Loucy (cell line): Measurements from ENCODE around the gene MRTFB.

ENCODE experiments used
- EZH2phosphoT487 ChIP-seq: fragments of 200-600 bp; IDR thresholded peaks from 2 replicates; pipeline ENCODE4 v1.6.1; 2018; ENCODE audit warnings: antibody characterized with exemption, mild to moderate bottlenecking, moderate library complexity, borderline replicate concordance
- TF ChIP-seq, protein P1 (sequence below): fragments of 200-600 bp; sonication (generic); conservative IDR thresholded peaks from 2 replicates; pipeline ENCODE4 v1.5.1; 2014; ENCODE audit warnings: mild to moderate bottlenecking, antibody characterized with exemption, low read length

DNA sequence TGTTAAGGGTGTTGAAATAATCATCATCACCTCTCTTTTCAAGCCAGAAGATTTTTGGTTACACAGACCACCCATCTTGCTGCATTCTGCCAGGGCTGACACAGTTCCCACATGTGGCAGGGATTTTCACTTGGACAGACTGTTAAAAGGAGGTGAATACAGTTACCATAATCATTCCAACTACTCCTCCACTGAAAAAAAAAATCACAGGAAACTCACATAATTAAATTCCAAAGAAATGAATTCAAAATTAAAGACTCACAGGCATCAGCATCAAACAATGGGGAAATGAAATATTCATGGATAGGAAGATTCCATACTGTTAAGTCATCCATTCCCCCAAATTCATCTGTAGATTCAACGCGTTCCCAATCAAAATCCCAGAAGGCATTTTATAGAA, 209.4 kb downstream of the MRTFB start:
- TF ChIP-seq, protein P1, sequence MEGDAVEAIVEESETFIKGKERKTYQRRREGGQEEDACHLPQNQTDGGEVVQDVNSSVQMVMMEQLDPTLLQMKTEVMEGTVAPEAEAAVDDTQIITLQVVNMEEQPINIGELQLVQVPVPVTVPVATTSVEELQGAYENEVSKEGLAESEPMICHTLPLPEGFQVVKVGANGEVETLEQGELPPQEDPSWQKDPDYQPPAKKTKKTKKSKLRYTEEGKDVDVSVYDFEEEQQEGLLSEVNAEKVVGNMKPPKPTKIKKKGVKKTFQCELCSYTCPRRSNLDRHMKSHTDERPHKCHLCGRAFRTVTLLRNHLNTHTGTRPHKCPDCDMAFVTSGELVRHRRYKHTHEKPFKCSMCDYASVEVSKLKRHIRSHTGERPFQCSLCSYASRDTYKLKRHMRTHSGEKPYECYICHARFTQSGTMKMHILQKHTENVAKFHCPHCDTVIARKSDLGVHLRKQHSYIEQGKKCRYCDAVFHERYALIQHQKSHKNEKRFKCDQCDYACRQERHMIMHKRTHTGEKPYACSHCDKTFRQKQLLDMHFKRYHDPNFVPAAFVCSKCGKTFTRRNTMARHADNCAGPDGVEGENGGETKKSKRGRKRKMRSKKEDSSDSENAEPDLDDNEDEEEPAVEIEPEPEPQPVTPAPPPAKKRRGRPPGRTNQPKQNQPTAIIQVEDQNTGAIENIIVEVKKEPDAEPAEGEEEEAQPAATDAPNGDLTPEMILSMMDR, result no peak
- no peak for TF ChIP-seq EZH2phosphoT487
